ENCODE measurements around the gene ENHO. TPM values are rescaled to one million over a fixed set of nuclear protein-coding genes. Genes with fewer than 3 reads are reported as not detected.

The ENHO gene
- total and polyA plus RNA-seq, 12 donors = 0.32 to 1.2 (median 0.46) TPM; not detected in 4

DNA sequence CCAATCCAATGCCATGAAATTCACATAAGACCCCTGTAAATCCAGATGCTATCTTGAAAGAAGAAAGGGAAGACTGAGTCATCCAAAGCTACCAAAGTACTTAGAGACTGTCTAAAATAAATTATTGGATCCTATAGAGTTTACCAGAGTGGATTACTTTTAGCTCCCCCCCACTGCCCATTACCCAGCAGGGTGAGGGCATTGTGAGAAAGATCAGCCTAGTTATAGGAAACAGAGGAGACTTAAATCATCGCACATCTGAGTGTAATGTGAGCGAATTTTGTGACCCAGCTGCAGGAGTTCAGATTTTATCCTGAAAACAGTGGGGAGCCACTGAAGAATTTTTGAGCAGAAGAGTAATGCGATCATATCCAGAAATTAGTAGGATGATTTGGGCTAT, 1.6 kb upstream of the ENHO start:
- TF ChIP-seq CTCF (IDR thresholded peaks at IDR 0.05) = no peak
- H3K9me3 ChIP-seq = no peaks in the 10 kb centered on the region
- no peak for ATAC-seq
- WGBS, 2 donors = 88 to 95% methylated on average over 3 of the region's 3 CpGs
- intact Hi-C loops (cut with DNase I) = no loop called here
- no peaks in the 10 kb centered on the region for H3K36me3 ChIP-seq
- H3K4me3 ChIP-seq = no peak overlapping the region
- peaks cover 0 to 10% (median 8%) of the 10 kb centered on the region in 9 donors for H3K4me1 ChIP-seq
- no peak overlapping the region for H3K27ac ChIP-seq
- H3K27me3 ChIP-seq = peaks cover 0 to 25% (median 0%) of the 10 kb centered on the region in 7 donors
- no peak for DNase-seq

DNA sequence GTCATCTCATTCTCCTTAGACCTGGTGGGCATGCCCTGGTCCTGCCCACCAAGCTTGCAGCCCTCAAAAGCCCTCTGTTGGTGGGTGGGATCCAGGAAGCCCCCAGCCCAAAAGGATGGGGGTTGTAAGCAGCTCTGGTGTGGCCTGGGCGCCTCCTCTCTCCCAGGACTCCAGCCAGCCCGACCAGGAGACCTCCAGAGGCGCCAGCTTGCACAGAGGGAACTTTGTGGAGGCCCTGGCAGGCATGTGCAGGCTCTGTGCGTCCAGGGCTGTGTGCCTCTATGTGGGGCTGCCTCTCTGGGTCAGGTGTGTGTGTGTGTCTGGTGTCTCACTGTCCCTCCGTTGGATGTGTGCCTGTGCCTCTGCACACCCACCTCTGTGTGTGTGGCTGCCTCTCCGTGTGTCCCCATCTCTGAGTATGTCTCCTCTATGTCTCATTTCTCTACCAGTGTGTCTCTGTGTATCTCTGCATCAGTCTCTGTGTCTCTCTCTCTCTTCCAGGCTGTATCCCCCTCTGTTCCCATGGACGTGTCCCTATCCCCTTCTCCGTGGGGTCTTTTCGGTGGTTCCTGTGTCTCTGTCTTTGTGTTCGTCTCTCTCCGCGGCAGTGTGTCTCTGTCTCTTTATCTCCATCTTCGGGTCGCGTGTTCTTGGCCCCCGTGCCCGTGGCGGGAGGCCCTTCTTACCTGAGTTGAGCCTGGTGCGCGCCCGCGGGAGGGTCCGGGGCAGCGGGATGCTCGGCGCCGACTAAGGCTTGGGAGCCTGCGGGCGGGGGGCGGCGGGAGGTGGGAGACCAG, 501 bp downstream of the ENHO start:
- H3K9me3 ChIP-seq = no peaks in the 10 kb centered on the region
- no peaks in the 10 kb centered on the region for H3K36me3 ChIP-seq
- H3K27ac ChIP-seq = no peak overlapping the region
- ATAC-seq (peak in 1 of 8 donors; percentile 1), DNase-seq (no peak)
- H3K27me3 ChIP-seq = peaks cover 0 to 25% (median 0%) of the 10 kb centered on the region in 7 donors
- WGBS, 2 donors = 16% methylated on average over 31 of the region's 31 CpGs
- peak overlapping the region in 9 of 10 donors; percentile 43 to 55 (median 48) for H3K4me3 ChIP-seq
- no peak for TF ChIP-seq CTCF (IDR thresholded peaks at IDR 0.05)
- intact Hi-C loops (cut with DNase I) = loop anchor here in 1 of 10 donors (2.0 kb wide), 1 partner anchor 63 kb away; the partner anchor contains the start of genes DNAI1 and FAM219A
- H3K4me1 ChIP-seq = peaks cover 0 to 10% (median 8%) of the 10 kb centered on the region in 9 donors

- Histone ChIP-seq H3K9me3 (no peaks in the 10 kb centered on the region), H3K4me3 (no peak overlapping the region), H3K4me1 (peaks cover 0 to 10% (median 8%) of the 10 kb centered on the region in 9 donors), H3K27ac (no peak overlapping the region), H3K36me3 (no peaks in the 10 kb centered on the region), H3K27me3 (peaks cover 0 to 25% (median 0%) of the 10 kb centered on the region in 7 donors)
- TF ChIP-seq CTCF (IDR thresholded peaks at IDR 0.05) = no peak
- intact Hi-C loops (cut with DNase I) = loop anchor here in 1 of 10 donors (2.0 kb wide), 1 partner anchor 63 kb away; the partner anchor contains the start of genes DNAI1 and FAM219A
- ATAC-seq (no peak), DNase-seq (no peak)
- 95 to 97% methylated on average over 11 of the region's 11 CpGs for WGBS, 2 donors
Observed at GRCh38 chr9:34521406-34522045, 1.3 kb downstream of the ENHO start.

- no peaks in the 10 kb centered on the region for H3K9me3 ChIP-seq
- TF ChIP-seq CTCF (IDR thresholded peaks at IDR 0.05) = no peak
- peaks cover 0 to 10% (median 8%) of the 10 kb centered on the region in 9 donors for H3K4me1 ChIP-seq
- peaks cover 0 to 25% (median 0%) of the 10 kb centered on the region in 7 donors for H3K27me3 ChIP-seq
- WGBS, 2 donors = 93 to 96% methylated on average over 6 of the region's 6 CpGs
- no peak for ATAC-seq
- no peaks in the 10 kb centered on the region for H3K36me3 ChIP-seq
- intact Hi-C loops (cut with DNase I) = no loop called here
- DNase-seq = no peak
- H3K27ac ChIP-seq = no peak overlapping the region
- no peak overlapping the region for H3K4me3 ChIP-seq
Observed at GRCh38 chr9:34520505-34521385, 2.0 kb downstream of the ENHO start.
